Mesodermal cell (in vitro differentiated cells): ENCODE results near the gene SYK.

Experiments used
- H3K27ac ChIP-seq: 2 replicates; pipeline ENCODE4 v1.7.0; 2013; ENCODE audit warnings: mild to moderate bottlenecking, low read depth, low read length, moderate library complexity; ENCODE audit not compliant: severe bottlenecking
- H3K36me3 ChIP-seq: 2 replicates; pipeline ENCODE4 v1.7.1; 2013; ENCODE audit warnings: mild to moderate bottlenecking, low read length, moderate library complexity; ENCODE audit not compliant: control insufficient read depth, insufficient read depth
- H3K4me1 ChIP-seq: one replicate; pipeline ENCODE4 v1.7.1; 2013; ENCODE audit warnings: mild to moderate bottlenecking, low read length; ENCODE audit not compliant: insufficient read depth, control insufficient read depth, poor library complexity, severe bottlenecking
- H3K4me3 ChIP-seq: 2 replicates; pipeline ENCODE4 v1.7.0; 2013; ENCODE audit warnings: low read length, control low read depth, mild to moderate bottlenecking; ENCODE audit not compliant: insufficient read depth, poor library complexity, severe bottlenecking; ENCODE audit errors: extremely low read depth
- H3K9me3 ChIP-seq: 2 replicates; pipeline ENCODE4 v1.7.1; 2013; ENCODE audit warnings: mild to moderate bottlenecking, low read length, moderate library complexity; ENCODE audit not compliant: control insufficient read depth
- WGBS, 2 experiments: methylation state at CpG; one replicate each; pipeline ENCODE4 v1.1.5; 2013; ENCODE audit warnings: missing lambda C conversion rate in 2 of 2; ENCODE audit not compliant: insufficient coverage in 2 of 2; 5-methylcytosine and 5-hydroxymethylcytosine counted together

The SYK gene

DNA sequence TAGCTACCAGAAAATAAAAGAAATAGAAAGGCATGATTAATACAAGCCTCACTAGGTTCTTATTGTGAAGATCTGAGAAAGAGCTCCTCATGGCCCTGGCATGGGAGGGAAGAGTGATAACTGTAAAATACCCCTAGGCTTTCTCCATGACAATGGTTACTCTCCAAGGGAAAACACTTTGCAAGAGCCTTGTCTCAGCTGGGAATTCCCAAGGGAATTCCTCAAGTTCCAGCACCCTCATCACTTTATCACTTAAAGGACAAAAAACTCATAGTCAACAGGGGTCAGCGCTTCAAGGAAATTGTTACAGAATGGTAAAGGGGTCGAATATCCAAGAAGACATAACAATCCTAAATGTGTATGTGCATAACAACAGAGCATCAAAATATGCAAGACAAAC is 21.2 kb downstream of the SYK start:
- Histone ChIP-seq H3K4me3 (no peak overlapping the region), H3K27ac (no peak overlapping the region), H3K9me3 (peaks cover 10% of the 10 kb centered on the region), H3K4me1 (no peaks in the 10 kb centered on the region), H3K36me3 (no peaks in the 10 kb centered on the region)
- no CpG with 5 or more reads among the region's 2 CpGs for WGBS, 2 experiments

DNA sequence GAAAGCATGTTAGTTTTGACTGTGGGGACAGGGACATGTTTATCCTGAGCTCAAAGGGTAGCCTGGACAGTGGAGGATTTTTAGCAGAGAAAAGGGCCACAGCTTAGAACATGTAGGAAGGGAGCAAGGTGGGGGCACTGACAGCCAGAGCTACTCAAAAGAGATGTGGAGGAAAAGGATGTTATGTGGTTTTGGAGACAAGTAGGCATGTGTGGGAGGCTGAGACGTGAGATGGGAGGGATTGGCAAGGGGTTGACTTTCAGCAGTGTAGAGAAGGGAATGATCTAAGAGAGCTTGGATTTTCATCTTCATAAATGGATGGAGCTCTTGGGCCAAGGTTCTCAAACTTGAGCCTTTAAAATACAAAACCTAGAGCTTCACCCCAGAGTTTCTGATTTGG is 24.0 kb downstream of the SYK start:
- Histone ChIP-seq H3K4me1 (no peaks in the 10 kb centered on the region), H3K9me3 (peaks cover 10% of the 10 kb centered on the region), H3K36me3 (no peaks in the 10 kb centered on the region), H3K27ac (no peak overlapping the region), H3K4me3 (no peak overlapping the region)
- 67 to 69% methylated on average over 1 of the region's 1 CpG for WGBS, 2 experiments

DNA sequence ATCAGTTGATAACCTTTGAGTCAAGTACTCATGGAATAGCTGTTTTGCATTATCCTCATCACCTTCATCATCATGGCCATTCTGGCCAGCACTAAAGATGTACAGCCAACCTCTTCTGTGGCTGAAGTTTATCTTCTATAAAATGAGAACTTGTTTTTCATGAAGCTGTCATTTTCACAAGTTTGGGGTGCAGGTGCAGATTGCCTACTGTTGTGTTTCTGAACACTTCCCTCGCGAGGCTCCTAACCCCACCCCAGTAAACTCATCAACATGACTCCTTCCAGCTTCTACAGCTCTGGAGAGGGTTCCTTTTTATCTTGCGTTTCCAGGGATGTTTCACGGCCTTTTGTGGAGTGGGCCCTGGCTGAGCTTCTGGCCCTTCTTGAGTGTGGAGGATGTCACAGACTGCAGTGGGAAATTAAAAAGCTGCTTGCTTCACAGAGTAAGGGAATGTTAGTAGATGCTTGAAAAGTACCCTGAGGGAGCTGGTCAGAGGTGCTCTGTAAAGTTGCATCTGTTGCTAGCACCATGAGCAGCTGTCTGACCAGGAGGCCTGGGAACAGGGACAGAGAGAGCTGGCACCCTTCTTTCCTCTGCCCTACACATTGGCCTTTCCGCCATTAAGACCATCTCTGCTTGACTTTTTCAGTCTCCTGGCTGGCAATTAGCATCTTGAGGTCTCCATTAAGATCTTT is 24.9 kb downstream of the SYK start:
- Histone ChIP-seq H3K4me3 (no peak overlapping the region), H3K27ac (no peak overlapping the region), H3K9me3 (peaks cover 10% of the 10 kb centered on the region), H3K36me3 (no peaks in the 10 kb centered on the region), H3K4me1 (no peaks in the 10 kb centered on the region)
- WGBS, 2 experiments = 92 to 100% methylated on average over 2 to 3 of the region's 5 CpGs

GRCh38 chr9:90827181-90827871 is 25.7 kb downstream of the SYK start:
- no peaks in the 10 kb centered on the region for H3K4me1 ChIP-seq
- H3K9me3 ChIP-seq = peaks cover 10% of the 10 kb centered on the region
- 77 to 81% methylated on average over 3 to 6 of the region's 8 CpGs for whole genome bisulfite sequencing, 2 experiments
- no peaks in the 10 kb centered on the region for H3K36me3 ChIP-seq
- H3K27ac ChIP-seq = no peak overlapping the region
- no peak overlapping the region for H3K4me3 ChIP-seq

DNA sequence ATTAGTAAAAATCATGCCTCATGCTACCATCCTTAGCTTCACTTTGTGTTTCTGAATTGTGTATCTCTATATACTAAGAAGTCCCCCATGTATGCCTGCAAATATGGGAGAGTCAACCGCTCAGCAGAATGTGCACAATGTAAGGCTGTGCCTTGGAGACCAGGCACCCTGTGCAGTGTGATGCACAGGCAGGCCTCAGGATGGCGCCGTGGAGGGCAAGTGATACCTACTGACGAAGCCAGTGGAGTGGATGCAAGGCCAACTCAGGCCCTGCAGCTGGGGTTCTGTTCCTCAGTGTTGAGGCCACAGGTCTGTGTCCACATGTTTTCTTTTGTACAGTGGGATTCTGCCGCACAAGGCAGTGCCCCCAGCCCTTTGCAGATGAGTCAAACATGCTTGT is 28.4 kb downstream of the SYK start:
- WGBS, 2 experiments = 98 to 100% methylated on average over 4 to 5 of the region's 5 CpGs
- H3K4me3 ChIP-seq = no peak overlapping the region
- H3K9me3 ChIP-seq = no peaks in the 10 kb centered on the region

DNA sequence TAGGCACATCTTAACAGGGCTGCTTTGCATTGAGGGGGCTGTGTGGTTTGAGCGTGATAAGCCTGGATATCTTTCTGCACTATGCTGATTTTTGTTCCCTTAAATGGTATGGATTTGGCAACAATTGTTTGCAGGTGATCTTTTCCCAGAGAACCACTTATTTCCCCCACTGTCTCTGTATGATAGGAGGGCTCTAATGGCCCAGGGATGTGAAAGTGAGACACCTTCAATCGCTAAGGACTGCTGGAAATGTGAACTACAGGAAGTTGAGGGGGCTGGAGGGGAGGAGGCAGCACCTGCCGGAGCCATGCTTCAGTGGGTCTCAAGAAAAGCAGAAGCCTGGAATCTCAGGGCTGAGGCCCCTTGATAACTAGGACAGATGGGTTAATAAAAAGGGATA is 29.4 kb downstream of the SYK start:
- Histone ChIP-seq H3K36me3 (no peaks in the 10 kb centered on the region), H3K4me1 (no peaks in the 10 kb centered on the region), H3K4me3 (no peak overlapping the region), H3K27ac (no peak overlapping the region), H3K9me3 (no peaks in the 10 kb centered on the region)
- WGBS, 2 experiments = 83 to 88% methylated on average over 2 to 3 of the region's 3 CpGs

More for the DNA sequence above, 28.4 kb downstream of the SYK start:
- Histone ChIP-seq H3K36me3 (no peaks in the 10 kb centered on the region), H3K27ac (no peak overlapping the region), H3K4me1 (no peaks in the 10 kb centered on the region)

GRCh38 chr9:90832261-90832660 is 30.6 kb downstream of the SYK start:
- Histone ChIP-seq H3K27ac (no peak overlapping the region), H3K36me3 (no peaks in the 10 kb centered on the region), H3K9me3 (no peaks in the 10 kb centered on the region), H3K4me3 (no peak overlapping the region), H3K4me1 (no peaks in the 10 kb centered on the region)
- WGBS, 2 experiments = 88 to 89% methylated on average over 2 to 3 of the region's 3 CpGs

- no peaks in the 10 kb centered on the region for H3K4me1 ChIP-seq
- whole genome bisulfite sequencing, 2 experiments = 86 to 88% methylated on average over 6 of the region's 8 CpGs
- H3K4me3 ChIP-seq = no peak overlapping the region
- no peaks in the 10 kb centered on the region for H3K9me3 ChIP-seq
- H3K36me3 ChIP-seq = no peaks in the 10 kb centered on the region
- H3K27ac ChIP-seq = no peak overlapping the region
These were observed 33.4 kb downstream of the SYK start for GRCh38 chr9:90834828-90835595.

- WGBS, 2 experiments = 100% methylated on average over 1 of the region's 3 CpGs; no CpG with 5 or more reads in 1 of the 2 experiments
- no peaks in the 10 kb centered on the region for H3K36me3 ChIP-seq
- H3K27ac ChIP-seq = no peak overlapping the region
- no peak overlapping the region for H3K4me3 ChIP-seq
- H3K9me3 ChIP-seq = peaks cover 4% of the 10 kb centered on the region
- no peaks in the 10 kb centered on the region for H3K4me1 ChIP-seq
These were observed 34.9 kb downstream of the SYK start for GRCh38 chr9:90836411-90837080.

- no CpG with 5 or more reads among the region's 2 CpGs for WGBS, 2 experiments
- H3K9me3 ChIP-seq = peaks cover 4% of the 10 kb centered on the region
- no peak overlapping the region for H3K4me3 ChIP-seq
- H3K27ac ChIP-seq = no peak overlapping the region
- H3K36me3 ChIP-seq = no peaks in the 10 kb centered on the region
- H3K4me1 ChIP-seq = no peaks in the 10 kb centered on the region
These were observed 36.5 kb downstream of the SYK start for GRCh38 chr9:90838098-90838497.
